Stimulated activated CD4-positive, alpha-beta T cell treated with anti-CD3 and anti-CD28 coated beads, Interleukin-15, amount 100 ng/mL, for 24 hours (primary cell): ENCODE results near the gene RPS6KA4.

Experiments
- DNase-seq: peaks from one replicate; pipeline ENCODE4 v3.0.0-alpha.2; 2020

Gene RPS6KA4

GRCh38 chr11:64369440-64370421 is 10.8 kb downstream of the RPS6KA4 start:
- DNase-seq, result no peak

- DNase-seq, result no peak
Measured at GRCh38 chr11:64371201-64371600, 12.2 kb downstream of the RPS6KA4 start.

- DNase-seq, result no peak
Measured at GRCh38 chr11:64372021-64372420, 13.1 kb downstream of the RPS6KA4 start.

GRCh38 chr11:64372802-64373597 is 14.0 kb downstream of the RPS6KA4 start:
- DNase-seq, result no peak

GRCh38 chr11:64373598-64373974 is 14.6 kb downstream of the RPS6KA4 start:
- no peak for DNase-seq

- no peak for DNase-seq
Measured at GRCh38 chr11:64376071-64376470, 17.1 kb downstream of the RPS6KA4 start.

GRCh38 chr11:64378335-64378880 is 19.4 kb downstream of the RPS6KA4 start:
- no peak for DNase-seq

GRCh38 chr11:64379160-64379559 is 20.2 kb downstream of the RPS6KA4 start:
- DNase-seq, result no peak

- no peak for DNase-seq
Measured at GRCh38 chr11:64379817-64380709, 21.1 kb downstream of the RPS6KA4 start.

- DNase-seq, result no peak
Measured at GRCh38 chr11:64381350-64381749, 22.4 kb downstream of the RPS6KA4 start.

GRCh38 chr11:64382047-64382446 is 23.1 kb downstream of the RPS6KA4 start:
- no peak for DNase-seq

GRCh38 chr11:64382586-64382985 is 23.6 kb downstream of the RPS6KA4 start:
- DNase-seq, result no peak

- DNase-seq, result no peak
Measured at GRCh38 chr11:64383580-64383979, 24.6 kb downstream of the RPS6KA4 start.

- DNase-seq, result no peak
Measured at GRCh38 chr11:64384028-64384737, 25.2 kb downstream of the RPS6KA4 start.

- DNase-seq, result no peak
Measured at GRCh38 chr11:64384981-64385944, 26.3 kb downstream of the RPS6KA4 start.

GRCh38 chr11:64385945-64386704 is 27.2 kb downstream of the RPS6KA4 start:
- DNase-seq, result peak; percentile 18

- DNase-seq, result no peak
Measured at GRCh38 chr11:64387916-64388315, 29.0 kb downstream of the RPS6KA4 start.

- DNase-seq, result no peak
Measured at GRCh38 chr11:64388894-64389293, 29.9 kb downstream of the RPS6KA4 start.

- no peak for DNase-seq
Measured at GRCh38 chr11:64389851-64390250, 30.9 kb downstream of the RPS6KA4 start.

GRCh38 chr11:64390558-64390957 is 31.6 kb downstream of the RPS6KA4 start:
- no peak for DNase-seq
